NCI-H446 treated with DMSO at 0.1 percent for 48 hours (cell line): ENCODE data around the gene CHCHD3.
"Not testable (repeated sequence)": the region's sequence is repeated elsewhere in the genome, so short reads cannot be mapped to it uniquely, and the experiment has no call there.

Source experiments
- DNase-seq: peaks from one replicate; lab custom pipeline; 2025; lab: John Stamatoyannopoulos, UW

Gene CHCHD3

DNA sequence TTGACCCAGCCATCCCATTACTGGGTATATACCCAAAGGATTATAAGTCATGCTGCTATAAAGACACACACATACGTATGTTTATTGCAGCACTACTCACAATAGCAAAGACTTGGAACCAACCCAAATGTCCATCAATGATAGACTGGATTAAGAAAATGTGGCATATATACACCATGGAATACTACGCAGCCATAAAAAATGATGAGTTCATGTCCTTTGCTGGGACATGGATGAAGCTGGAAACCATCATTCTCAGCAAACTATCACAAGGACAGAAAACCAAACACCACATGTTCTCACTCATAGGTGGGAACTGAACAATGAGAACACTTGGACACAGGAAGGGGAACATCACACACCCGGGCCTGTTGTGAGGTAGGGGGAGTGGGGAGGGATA lies 179.6 kb downstream of the CHCHD3 start:
- not testable (repeated sequence) for DNase-seq

DNA sequence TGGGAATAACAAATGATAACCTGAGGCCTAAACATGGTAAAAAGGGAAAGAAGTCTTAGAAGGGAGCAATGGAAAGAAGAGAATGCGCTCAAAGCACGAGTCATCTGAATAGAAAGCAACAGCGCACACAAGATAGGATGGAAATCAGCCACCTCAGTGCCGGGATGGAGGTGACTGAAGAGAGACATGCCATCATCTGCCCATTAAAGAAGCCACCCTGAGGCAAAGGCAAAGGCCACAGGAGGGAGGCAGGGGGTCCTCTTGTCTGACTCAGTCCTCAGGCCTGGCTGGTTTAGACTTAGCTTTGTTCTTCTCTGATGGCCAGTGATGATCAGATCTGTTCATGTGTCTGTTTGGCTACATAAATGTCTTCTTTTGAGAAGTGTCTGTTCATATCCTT lies 180.6 kb downstream of the CHCHD3 start:
- DNase-seq, result no peak

DNA sequence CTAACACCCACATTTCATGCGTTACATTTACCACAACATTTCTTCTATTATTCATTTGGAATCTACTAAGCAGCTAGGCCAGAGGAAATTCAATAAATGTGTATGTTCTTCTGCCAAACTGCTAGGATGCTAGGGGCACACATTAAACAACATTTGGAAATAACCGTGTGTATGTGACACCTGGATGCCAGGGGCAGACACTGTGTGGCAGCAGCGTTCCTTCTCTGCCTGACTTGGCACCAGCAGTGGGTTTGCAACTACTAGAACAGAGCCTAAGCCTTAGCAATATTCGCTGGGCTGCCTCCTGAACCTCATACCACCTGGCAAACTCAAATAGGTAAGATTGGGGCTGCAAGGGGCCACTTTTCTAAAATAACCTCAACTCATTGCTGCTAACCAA lies 182.1 kb downstream of the CHCHD3 start:
- no peak for DNase-seq

DNA sequence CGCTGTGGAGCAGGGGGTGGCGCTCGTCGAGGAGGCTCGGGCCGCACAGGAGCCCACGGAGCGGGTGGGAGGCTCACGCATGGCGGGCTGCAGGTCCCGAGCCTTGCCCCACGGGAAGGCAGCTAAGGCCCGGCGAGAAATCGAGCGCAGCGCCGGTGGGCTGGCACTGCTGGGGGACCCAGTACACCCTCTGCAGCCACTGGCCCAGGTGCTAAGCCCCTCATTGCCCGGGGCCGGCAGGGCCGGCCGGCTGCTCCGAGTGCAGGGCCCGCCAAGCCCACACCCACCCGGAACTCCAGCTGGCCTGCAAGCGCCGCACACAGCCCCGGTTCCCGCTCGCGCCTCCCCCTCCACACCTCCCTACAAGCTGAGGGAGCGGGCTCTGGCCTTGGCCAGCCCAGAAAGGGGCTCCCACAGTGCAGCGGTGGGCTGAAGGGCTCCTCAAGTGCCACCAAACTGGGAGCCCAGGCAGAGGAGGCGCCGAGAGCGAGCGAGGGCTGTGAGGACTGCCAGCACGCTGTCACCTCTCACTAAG lies 183.2 kb downstream of the CHCHD3 start:
- not testable (repeated sequence) for DNase-seq

DNA sequence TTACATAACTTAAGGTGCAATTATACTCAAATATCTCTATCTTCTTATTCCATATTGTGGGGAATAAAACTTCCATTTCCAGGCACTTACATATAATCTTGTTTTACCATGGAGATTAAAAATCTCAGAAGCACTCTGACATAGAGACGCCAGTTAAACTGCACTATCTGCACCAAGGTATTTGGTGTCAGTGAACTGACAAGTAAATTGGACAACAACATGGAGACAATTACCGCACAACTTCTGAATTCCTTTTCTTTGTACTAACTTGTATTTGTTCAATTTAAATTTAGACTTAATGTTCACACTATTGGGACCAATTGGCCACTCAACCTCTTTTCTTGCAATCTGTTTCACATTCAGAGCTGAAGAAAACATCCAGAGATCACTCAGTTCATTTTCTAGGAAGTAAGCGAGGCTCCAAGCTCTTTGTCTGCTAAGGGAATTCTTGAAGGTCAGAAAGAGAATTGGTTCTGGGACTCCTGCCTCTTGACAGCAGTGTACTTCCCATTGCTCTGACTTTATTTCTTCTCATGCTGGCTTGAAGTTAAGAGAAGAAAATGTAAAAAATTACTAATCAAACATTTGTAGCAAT lies 184.7 kb downstream of the CHCHD3 start:
- no peak for DNase-seq

DNA sequence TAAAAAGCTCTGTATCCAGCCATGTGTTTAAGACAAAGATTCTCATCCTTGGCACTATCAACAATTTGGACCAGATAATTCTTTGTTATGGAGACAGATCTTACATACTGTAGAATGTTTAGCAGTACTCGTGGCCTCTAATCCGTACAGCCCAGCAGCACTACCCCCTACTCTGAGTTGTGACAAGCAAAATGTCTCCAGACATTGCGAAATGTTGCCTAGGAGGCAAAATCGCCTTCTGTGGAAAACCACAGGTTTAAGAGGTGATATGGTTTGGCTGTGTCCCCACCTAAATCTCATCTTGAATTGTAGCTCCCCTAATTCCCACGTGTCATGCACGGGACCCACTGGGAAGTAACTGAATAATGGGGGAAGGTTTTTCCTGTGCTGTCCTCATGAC lies 186.7 kb downstream of the CHCHD3 start:
- no peak for DNase-seq

DNA sequence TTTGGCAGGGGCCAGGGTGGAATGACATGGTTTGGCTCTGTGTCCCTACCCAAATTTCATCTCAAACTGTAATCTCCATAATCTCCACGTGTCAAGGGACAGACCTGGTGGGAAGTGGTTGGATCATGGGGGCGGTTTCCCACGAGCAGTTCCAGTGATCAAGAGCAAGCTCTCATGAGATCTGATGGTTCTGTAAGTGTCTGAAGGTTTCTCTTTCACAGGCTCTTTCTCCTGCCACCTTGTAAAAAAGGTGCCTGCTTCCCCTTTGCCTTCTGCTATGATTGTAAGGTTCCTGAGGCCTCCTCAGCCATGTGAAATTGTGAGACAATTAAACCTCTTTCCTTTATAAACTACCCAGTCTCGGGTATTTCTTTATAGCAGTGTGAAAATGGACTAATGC lies 188.3 kb downstream of the CHCHD3 start:
- no peak for DNase-seq

DNA sequence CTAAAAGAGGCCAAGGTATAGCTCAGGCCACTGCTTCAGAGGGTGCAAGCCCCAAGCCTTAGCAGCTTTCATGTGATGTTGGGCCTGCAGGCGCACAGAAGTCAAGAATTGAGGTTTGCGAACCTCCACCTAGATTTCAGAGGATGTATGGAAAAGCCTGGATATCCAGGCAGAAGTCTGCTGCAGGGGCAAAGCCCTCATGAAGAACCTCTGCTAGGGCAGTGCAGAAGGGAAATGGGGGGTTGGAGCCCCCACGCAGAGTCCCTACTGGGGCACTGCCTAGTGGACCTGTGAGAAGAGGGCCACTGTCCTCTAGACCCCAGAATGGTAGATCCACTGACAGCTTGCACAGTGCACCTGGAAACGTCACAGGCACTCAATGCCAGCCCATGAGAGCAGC lies 189.1 kb downstream of the CHCHD3 start:
- not testable (repeated sequence) for DNase-seq

DNA sequence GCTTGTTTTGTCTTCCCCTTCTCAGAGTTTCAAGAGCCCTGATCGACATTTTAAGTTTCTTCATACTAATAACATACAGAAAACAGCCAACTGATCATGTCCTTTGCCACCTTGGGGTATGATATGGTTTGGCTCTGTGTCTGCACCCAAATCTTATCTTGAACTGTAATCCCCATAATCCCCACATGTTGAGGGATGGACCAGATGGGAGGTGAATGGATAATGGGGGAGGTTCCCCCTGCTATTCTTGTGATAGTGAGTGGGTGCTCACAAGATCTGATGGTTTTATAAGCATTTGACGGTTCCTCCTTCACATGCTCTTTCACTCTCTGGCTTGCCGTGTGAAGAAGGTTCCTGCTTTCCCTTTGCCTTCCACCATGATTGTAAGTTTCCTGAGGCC lies 190.3 kb downstream of the CHCHD3 start:
- no peak for DNase-seq

DNA sequence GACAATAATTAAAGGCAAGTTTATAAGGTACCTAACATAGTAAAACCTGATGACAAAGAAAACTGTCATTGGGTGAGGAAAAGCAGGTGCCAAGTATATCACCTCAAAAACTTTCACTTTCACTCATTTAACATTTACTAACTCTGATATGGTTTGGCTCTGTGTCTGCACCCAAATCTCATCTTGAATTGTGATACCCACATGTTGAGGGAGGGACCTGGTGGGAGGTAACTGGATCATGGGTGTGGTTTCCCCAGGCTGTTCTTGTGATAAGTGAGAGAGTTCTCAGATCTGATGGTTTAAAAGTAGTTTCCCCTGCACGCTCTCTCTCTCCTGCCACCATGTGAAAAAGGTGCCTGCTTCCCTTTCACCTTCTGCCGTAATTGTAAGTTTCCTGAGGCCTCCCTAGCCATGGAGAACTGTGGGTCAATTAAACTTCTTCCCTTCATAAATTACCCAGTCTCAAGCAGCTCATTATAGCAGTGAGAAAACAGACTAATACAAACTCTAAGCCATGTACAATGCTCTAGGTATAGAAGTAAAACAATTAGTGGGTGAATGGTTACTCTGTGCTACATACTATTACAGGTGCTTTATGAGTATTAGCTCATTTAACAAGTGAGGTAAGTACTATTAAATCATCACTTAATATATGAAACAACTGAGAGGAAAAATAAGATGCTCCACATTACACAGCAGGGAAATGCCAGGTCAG lies 199.0 kb downstream of the CHCHD3 start:
- DNase-seq, result no peak

DNA sequence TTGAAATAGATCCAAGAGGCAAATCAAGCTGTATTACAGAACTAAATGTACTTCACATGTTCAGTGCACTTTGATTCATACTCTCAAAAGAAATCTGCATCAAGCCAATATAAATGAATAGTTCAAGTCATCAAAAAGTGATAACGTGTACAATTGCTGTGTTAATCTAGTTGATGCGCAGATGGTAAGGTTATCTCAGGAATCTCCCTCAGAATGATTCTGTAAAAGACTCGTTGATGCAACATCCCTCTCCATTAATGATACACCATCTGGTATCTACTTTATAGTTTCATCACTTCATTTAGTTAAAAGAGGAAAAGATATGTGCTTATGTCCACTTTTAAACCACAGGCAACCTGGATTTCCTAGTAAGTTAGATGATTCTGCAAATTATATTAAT lies 200.6 kb downstream of the CHCHD3 start:
- no peak for DNase-seq

DNA sequence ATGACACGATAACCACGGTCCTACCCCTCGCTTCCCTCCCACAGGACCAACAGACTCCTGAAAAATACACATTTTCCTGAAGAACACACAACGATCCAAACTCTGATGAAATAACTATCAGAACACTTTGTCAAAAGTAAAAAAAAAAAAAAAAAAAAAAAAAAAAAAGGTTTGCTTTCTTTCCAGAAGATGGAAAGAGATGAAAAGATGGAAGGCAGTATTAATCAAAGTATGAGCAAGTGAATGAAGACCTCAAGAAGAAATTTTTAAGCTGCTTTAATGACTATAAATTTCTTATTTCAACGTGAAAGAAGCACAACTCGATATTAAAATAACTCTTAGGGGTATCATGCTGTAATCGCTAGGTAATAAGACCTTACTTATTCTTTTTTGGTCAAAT lies 202.3 kb downstream of the CHCHD3 start:
- no peak for DNase-seq

DNA sequence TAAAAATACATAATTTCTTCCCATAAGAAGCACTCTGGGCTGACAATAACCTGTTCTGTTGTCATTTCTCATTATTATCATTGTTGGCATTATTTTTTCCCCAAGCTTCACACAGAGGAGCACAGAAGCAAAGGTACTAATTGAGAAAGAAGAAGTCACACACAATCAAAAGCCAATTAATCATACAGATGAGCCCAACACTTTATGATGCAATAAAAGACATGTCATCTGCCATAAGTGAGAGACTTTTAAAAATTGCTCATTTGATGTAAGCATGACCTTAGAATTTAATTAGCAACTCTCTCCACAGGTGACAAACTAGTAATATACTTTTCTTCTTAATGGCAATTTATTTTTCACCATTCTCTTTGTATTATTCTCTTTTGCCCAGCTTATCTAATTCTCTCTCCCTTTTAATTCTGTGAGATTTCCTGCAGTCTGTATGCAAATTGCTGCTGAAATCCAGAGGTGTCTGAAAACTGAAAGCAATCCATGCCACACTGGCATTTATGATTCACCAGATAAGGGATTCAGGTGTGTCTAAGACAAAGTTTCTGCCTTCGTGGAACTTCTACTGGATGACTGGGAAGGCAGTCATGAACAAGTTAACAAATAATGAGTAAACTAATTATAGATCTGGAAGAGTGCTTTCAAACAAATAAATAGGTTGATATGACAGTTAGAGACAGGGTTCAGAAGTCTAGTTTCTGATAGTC lies 203.5 kb downstream of the CHCHD3 start:
- no peak for DNase-seq

DNA sequence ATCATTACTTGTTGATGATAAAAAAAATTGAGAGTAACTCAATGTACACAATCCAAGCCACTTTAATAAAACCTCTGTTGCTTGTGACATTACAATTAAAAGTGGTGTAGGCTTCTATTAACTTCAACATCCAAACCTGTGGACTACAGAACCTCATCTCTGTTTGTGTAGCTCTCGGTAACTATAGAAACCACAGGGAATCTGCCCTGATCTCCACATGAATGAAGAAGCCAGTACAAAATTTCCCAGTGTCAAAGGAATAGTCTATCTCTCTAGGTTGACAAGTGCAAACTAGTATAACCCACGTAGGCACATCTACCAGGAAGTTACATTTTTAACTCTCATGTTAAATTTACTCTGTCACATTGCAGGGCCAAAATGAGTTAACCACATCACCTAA lies 204.3 kb downstream of the CHCHD3 start:
- DNase-seq, result no peak

DNA sequence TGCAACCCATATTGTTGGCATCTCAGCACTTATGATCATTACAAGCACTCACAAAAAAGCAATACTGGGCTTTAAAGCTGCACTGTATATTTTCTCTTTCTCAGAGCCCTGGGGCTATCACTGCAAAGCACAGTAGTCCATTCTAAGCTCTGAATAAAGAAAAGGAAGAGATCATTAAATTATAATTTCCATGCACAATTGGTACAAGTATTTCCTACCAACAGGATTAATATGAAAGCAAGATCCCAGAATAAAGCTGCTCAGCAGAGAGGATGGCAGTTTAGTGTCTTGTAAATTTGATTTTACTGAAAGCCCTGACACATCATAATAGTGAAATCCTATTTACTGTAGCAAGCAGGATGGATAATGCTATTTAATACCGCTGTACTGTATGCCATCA lies 205.3 kb downstream of the CHCHD3 start:
- DNase-seq, result no peak

DNA sequence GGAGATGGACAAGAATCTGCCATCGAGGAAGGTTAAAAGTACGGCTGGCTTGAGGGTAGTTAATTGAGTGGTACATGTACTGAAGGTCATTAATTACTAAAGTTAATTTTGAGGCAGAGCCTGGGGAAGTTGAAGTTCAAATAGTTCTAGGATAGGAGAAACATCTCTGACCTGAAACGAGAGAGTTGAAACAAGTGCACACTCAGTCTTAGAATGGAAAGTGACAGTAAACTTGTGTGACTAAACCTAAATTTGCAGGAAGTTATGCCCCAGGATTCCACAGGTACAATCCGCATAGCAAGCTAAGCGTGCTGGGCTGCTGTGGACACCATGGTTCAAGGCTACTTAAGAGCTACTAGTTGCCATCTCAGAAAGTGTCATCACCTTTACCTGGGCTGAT lies 209.9 kb downstream of the CHCHD3 start:
- DNase-seq, result no peak

DNA sequence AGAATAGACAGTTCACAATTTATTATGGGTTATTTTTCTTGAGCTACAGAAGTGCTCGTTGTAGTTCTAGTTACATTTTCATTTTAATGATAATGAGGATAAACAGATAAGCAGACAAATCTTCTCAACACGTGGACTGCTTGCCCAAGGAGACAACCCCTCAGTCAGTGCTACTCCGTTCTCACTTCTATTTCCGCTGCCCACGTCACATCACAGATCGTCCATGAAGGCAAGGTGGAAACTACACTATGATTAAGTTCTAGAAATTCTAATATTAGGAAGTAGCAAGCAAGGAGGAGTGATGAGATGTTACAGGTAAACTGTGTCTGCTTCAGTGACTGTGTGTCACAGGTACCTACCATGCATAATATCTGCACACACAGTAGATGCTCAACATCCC lies 210.5 kb downstream of the CHCHD3 start:
- DNase-seq, result no peak

DNA sequence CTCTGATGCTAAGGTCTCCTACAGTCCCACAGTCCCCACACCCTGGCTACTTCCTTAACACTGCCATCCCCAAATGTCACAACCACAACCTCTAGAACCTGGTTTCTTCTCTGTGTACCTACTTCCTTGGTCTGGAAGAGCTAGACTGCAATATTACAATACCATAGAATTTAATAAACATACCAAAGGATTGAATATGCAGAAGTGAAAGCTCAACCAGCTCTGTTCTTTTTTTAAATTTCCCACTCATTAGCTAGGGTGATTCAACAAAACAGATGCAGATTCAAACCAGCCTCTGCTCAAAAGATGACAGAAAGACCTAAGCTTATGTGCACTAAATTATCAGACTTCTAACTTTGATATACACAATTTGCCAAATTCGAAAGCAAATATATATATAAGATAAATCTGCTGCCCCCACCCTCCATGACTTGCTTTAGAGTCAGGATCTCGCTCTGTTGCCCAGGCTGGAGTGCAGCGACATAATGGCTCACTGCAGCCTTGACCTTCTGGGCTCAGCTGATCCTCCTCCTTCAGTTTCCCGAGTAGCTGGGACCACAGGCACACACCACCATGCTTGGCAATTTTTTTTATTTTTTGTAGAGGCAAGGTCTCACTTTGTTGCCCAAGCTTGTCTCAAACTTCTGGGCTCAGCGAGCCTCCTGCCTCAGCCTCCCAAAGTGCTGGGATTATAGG lies 212.6 kb downstream of the CHCHD3 start:
- no peak for DNase-seq

DNA sequence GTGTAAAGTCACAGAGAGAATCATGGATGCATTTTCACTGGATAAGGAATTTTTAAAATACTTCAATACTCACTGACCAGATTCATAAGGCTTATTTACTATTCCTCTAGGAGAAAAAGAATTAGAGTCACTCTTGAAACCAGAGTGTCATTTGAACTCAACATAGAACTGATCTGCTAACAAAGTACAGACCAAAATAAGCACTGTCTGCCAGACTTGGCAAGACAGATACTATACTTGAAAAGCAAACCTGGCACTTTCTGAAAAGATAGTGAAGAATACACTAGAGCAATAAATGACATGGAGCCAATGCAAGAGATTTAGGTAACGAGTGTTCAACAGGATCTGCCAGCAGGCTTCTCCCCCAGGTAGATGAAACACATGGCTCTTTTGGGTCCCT lies 215.3 kb downstream of the CHCHD3 start:
- no peak for DNase-seq

DNA sequence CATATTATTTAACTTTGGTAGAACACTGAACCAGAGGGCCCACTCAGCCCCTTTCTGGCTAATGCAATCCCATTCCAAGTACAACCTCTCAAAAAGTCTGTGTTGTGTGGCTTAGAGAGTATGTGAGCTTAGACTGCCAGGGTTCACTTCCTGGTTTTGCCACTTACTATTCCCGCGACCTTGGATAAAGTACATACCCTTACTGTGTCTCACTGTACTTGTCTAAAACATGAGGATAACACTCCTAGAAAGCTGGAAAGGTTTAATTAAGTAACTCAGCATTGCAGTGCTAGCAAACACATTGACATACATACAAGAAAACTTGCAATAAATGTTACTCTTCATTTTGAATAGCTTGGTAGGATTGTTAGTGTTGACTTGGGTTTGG lies 215.8 kb downstream of the CHCHD3 start:
- no peak for DNase-seq

DNA sequence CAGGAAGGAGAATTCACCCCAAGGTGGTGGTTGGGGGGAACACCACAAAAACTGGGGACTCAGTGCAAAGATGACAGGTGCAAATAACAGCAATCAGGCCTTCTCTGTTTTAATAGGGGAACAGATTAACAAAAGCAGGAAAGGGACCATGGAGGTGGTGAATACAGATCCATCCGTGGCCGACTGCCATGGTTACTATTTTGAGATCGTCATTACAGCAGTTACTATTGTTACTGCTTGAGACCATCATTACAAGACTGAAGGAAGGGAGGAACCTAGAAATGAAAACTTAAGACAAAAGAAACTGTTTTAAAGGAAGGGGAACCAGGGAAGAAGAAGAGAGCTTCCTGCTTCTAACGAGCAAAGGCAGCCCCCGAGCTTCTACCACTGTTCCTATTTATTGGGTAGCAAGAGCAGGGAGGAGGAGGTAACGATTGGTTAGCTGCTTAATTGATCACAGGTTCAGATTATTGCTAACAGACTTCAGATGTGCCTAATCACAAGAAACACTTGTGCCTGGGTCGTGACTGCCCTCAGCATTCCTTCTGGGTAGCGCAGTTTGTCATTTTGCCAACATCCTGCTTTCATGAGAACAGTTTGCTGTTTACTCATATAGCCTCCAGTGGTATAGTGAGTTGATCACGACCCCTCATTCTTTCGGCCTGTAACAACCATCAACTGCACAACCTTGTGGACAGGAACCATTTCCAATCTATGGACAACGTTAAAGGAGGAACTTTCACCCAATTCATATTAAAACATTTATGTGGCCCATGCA lies 216.3 kb downstream of the CHCHD3 start:
- DNase-seq, result no peak
